ENCODE results near the gene LYPD3.

- TF ChIP-seq POLR2AphosphoS5 (IDR thresholded peaks at IDR 0.05; ENCODE audit: low read depth, low read length) (no peak), CTCF (IDR thresholded peaks at IDR 0.05) (no peak)
These were observed 9.9 kb downstream of the LYPD3 start for GRCh38 chr19:43455321-43456113.

Data from Panc1 (cell line).